ENCODE data around the gene COX4I2.
"Not testable (repeated sequence)": the region's sequence is repeated elsewhere in the genome, so short reads cannot be mapped to it uniquely, and the experiment has no call there.

- TF ChIP-seq CTCF, POLR2AphosphoS5 (IDR thresholded peaks at IDR 0.05): not testable (repeated sequence)
Observed at GRCh38 chr20:31668944-31669343, 31.2 kb downstream of the COX4I2 start.

Measured in breast epithelium (tissue), 3 donors.